Measurements from ENCODE around the gene TBC1D23.
"Not testable (repeated sequence)": the region's sequence is repeated elsewhere in the genome, so short reads cannot be mapped to it uniquely, and the experiment has no call there.

TBC1D23 gene
- total RNA-seq: 33.7 to 46.2 (median 37.0) reads per million in 4 donors

DNA sequence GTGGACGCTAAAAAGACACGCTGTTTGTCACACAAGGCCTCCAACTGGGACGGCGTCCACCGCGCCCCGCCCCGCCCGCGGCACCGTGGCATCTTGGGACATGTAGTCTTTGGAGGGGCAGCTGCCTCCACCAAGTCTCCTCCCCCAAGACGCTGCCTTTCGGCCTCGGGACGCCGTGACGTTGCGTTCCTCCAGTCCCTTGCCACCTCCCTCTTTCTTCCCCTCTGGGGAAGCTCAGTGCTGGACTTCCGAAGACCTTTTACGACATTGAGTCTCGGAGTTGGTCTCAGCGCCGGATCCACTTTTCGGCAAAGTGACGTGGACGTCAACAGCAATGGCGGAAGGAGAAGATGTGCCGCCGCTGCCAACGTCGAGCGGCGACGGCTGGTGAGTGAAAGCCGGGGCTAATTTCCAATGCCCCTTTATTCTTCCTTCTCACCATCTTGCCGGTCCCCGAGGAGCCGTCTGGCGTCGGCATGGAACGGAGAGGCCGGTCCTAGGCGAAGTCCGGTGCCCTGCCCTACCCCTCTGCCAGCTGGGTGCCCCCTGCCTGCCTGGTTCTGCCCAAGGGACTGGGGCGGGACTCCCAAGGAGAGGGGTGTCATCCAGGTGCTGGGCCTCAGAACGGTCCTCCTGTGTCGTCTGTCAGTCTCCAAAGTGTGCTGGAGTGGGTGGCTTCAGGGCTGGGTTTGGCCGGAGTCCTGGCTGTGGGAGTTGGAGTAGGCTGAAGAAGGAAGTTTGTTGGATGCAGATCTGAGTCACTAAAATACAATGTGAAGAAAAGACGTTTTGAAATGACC lies at the start of gene TBC1D23:
Gene TBC1D23, plus strand, starts transcription at position 308 of the 800 bp plus-strand sequence. Its CDS starts 27 bp downstream, at position 335.
- peak; percentile 93 to 100 (median 95) for DNase-seq

DNA sequence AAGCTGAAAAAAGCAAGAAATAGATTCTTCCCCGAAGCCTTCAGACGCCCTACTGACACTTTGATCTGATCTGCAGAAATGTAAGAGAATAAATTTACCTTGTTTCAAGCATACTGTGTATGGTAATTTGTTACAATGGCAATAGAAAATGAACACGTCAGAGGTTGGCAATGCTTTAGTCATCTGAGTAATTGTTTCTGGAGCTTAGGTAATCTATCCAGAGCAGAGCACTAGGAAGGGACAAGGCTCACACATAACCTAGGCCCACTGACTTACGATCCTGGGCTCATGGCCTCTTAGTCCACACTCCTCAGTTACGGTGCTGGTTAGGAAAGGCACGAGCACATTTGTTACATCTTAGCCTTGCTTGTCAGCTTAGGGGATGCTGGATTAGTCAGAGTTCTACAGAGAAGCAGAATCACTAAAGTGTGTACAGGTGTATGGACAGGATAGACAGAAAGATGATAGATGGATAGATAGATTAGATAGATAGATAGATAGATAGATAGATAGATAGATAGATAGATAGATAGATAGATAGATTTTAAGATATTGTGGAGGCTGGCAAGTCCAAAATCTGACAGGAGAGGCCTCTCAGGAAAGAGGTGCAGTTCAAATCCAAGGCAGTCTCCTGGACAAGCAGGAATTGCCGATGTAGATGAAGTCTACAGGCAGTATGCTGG lies 46.8 kb upstream of the TBC1D23 start:
- DNase-seq: no peak

DNA sequence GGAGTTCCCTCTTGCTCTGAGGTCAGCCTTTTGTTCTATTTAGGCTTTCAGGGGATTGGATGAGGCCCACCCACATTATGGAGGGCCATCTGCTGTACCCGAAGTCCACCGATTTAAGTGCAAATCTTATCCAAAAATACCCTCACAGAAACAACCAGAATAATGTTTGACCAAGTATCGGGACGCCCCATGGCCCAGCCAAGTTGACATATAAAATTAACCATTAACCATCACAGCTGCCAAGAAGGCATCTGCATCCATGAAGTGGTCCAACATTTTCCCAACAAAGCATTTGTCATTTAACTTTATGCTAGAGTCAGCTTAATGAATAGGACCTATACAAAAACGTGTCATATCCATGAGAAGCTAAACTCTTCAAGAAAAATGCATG lies 46.2 kb upstream of the TBC1D23 start:
- DNase-seq: no peak

DNA sequence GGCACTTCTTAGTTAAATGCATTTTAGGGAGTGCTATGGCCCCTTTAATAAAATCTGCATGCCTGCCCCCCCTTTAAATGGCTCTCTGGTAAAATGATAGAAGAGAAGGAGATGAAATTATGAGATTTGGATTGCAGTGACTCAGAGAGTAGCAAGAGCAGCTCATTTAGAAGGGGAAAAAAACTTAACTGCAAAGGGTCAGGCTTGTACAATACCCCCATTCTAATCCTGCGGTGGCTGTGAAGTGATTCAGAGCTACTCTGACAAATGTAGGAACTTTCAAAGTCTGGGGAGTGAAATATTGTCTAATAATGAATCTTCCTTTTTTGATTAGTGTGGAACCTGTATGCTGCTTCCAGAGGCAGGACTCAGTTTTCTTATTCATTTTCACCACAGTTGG lies 44.1 kb upstream of the TBC1D23 start:
- DNase-seq: no peak

DNA sequence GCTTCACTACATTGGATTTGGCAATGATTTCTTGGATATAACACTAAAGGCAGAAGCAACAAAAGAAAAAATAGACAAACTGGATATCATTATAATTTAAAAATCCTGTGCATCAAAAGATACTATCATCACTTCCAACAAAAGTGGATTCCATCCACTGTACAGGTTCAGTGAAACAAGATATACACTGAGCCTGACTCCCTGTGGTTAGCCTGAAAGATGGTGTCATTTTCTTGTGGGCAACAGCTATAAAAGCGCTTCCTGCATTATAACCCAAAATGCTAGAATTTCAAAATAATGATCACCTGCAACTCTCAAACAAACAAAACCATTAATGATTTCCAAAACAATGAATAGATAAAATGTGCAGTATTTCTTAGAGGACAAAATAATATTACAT lies 39.6 kb upstream of the TBC1D23 start:
- DNase-seq: no peak

DNA sequence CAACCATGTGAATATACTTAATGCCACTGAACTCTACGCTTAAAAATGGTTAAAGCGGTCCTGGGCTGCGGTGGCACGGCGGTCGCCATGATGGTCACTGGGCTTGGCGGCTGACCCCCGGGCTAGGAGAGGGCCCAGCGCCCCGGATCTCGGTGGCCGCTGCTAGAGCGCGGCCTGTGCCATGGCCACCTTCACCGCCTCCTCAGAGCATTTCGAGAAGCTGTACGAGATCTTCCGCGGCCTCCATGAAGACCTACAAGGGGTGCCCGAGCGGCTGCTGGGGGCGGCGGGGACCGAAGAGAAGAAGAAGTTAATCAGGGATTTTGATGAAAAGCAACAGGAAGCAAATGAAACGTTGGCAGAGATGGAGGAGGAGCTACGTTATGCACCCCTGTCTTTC lies 35.6 kb upstream of the TBC1D23 start:
- no peak for DNase-seq

DNA sequence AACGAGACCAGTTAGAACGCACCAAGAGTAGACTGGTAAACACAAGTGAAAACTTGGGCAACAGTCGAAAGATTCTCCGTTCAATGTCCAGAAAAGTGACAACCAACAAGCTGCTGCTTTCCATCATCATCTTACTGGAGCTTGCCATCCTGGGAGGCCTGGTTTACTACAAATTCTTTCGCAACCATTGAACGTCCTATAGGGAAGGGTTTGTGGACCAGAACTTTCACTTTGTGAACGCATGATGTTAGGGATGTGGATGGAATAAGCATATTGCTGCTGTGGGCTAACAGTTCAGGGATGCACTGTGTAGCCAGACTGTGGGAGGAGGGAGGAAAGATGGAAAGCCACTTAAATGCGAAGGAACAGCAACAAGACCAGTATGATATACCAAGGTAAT lies 34.9 kb upstream of the TBC1D23 start:
- DNase-seq: no peak

DNA sequence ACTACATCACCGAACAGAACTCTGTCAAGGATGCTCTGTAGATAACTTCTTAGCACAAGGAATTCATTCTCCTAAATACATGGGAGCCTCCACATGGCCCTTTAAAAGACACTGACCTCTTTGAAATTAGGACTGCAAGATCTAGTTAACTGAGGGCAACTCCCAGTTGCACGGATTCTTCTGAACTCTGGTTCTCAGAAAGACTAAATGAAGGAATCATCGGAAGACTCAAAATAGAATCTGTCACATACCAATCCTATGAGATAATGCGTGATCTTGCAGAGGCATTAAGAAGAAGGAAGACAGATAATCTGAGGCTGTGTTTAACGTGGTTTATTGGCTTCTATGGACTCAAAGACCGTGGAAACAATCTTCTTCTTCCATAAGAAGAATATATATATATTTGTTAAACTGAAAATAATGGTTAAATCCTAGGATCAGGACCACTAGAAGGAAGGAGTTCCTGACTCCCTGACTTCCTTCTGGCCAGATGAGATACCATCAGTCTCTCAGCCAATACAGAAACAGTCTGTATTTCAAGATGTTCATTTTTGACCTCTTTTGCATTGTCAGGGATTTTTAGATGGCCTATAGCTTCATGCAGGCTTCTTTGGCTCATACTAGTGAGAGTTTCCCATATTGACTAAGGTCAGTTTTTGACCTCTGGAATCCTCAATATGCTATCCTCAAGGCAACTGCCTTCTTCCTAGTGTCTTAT lies 33.9 kb upstream of the TBC1D23 start:
- DNase-seq: no peak

DNA sequence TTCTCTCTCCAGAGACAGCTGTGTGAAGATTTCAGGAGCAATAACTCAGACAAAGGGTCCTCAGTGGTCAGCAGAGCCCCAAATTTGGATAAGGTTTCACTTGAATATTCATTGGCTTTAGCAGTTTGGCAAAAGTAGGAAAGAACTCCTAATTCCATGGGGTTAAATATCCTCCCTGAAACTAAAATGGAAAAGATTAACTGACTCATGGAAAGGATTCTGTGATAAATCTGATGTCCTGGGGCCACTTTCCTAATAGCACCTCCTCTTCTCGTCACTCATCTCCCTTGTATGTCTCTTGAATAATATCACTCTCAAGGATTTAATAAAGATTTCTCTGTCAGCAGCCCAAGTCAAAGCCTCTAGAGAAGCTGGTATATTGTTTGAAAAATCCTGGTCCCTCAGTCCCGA lies 33.3 kb upstream of the TBC1D23 start:
- DNase-seq: no peak

DNA sequence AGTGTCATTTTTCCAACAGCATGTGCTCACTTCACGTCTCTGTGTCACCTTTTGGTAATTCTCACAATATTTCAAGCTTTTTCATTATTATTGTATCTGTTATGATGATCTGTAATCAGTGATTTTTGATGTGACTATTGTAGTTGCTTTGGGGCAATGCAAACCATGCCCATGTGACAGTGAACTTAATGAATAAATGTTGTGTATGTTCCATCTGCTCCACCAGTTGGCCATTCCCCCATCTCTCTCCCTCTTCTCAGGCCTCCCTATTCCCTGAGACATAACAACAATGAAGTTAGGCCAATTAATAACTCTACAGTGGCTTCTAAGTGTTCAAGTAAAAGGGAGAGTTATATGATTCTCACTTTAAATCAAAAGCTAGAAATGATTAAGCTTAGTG lies 32.5 kb upstream of the TBC1D23 start:
- no peak for DNase-seq

DNA sequence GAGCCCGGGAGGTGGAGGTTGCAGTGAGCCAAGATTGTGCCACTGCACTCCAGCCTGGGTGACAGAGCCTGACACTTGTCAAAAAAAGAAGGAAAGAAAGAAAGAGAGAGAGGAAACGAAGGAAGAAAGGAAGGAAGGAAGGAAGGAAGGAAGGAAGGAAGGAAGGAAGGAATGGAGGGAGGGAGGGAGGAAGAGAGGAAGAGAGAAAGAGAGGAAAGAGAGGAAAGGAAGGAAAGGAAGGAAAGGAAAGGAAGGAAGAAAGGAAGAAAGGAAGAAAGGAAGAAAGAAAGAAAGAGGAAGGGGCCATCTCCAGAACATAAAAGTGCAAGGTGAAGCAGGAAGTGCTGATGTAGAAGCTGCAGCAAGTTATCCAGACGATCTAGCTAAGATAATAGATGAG lies 31.6 kb upstream of the TBC1D23 start:
- not testable (repeated sequence) for DNase-seq

DNA sequence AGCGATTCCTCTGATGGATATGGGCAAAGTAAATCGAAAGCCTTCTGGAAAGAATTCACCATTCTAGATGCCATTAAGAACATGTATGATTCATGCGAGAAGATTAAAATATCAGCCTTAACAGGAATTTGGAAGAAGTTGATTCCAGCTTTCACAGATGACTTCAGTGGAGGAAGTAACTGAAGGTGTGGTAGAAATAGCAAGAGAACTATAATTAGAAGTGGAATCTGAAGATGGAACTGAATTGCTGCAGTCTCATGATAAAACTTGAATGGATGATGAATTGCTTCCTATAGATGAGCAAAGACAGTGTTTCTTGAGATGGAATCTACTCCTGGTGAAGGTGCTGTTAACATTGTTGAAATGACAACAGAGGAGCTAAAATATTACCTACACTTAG lies 30.1 kb upstream of the TBC1D23 start:
- DNase-seq: no peak

DNA sequence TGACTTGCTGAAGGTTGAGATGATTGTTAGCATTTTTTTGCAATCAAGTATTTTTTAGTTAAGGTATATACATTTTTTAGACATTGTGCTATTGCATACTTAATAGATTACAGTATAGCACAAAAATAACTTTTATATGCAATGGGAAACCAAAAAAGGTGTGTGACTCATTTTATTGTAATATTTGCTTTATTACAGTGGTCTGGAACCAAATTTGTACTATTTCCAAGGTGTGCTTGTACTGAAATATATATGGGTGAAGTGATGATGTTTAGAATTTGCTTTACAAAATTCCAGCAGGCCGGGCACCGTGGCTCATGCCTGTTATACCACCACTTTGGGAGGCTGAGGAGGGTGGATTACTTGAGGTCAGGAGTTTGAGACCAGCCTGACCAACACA lies 29.1 kb upstream of the TBC1D23 start:
- no peak for DNase-seq

DNA sequence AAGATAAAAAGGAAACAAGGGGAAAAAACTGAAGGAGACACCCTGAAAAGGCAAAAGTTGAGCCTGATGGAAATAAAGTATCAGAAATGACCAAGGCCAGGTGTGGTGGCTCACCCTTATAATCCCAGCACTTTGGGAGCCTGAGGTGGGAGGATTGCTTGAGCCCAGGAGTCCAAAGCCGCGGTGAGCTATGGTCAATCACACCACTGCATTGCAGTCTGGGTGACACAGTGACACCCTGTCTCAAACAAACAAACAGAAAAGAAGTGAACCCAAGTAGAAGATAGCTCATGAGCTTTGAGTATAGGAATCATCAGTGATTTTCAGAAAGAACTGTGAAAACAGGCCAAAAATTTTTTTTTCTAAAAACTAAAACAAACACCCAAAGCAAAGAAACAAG lies 26.4 kb upstream of the TBC1D23 start:
- no peak for DNase-seq

DNA sequence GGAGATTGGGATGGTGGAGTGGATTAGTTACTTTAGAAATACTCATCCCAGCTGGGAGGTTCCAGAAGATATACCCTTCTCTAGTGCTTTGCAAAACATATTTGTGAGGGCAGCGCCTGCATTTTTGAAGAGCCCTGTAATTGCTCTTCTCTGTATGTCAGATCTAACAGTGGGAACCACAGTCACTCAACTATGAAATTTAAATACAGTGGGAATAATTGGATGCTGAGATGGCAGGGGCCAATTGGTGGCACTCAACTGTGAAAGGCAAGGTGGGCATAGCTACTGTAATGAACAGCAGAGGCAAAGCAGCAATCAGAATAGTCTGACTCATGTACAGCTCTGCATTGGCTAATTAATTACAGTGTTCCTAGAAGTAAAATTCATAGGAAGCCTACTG lies 22.2 kb upstream of the TBC1D23 start:
- DNase-seq: no peak

DNA sequence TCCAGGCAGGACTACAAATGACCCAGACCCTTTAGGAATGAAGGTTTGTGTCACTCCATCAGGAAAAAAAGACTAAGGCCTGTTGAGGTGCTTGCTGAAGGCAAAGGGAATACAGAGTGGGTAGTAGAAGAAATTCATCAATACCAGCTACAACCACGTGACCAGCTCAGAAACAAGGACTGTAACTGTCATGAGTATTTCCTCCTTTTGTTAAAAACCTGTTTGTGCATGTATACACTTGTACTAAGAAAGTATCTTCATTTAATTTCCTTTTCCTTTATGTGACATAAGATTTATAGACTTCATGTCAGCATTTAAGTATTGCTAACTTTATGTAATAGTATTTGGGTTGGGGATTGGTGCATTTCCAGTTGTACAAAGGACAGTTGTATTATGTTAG lies 18.3 kb upstream of the TBC1D23 start:
- not testable (repeated sequence) for DNase-seq

DNA sequence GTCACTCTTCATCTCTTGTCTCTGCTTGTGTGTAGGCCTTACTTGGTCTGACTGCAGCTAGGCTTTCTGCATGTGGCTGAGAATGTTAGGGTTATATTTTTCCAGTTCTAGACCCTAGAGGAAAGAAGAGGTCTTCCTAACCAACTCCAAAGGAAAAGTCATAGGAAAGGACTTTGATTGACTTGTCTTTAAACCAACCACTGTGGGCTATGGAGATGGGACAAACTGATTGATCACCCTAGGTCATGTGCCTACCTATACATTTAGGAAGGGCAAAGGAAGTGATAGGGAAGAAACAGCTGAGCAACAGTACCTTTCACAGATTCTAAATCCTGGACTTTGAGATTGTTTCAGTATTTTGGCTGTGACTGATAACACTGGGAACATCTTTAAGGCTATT lies 16.5 kb upstream of the TBC1D23 start:
- DNase-seq: no peak

DNA sequence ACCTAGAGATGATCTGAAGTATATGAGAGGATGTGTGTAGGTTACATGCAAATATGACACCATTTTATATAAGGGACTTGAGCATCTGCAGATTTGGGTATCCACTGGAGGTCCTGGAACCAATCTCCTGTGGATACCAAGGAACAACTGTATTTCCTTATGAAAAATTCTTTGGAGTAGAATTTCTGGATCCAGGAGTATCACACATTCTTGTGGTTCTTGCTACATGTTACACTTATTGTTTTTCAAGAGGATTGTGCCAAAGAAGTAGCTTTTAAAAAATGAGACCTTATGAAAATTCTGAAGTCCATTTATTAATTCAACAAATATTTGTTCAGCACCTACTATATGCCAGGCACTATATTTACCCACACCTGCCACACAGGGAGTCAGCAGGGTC lies 15.7 kb upstream of the TBC1D23 start:
- no peak for DNase-seq

DNA sequence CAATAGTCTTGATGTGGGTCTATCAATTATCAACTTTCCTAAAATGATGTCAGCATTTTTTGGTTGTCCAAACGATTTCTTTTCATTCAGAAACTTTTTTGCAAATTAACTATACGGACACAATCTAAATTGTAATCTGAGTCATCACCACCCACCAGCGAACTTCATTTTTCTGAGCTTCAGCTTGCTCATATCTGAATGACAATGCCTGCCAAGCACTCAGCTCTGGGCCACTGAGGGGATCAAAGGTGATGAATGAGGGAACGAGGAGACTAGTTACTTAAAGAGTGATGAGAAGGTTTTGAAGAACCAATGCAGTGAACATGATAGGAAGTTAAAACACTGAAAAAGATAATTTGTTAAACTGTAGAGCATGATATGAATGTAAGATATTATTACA lies 14.9 kb upstream of the TBC1D23 start:
- peak in 1 of 5 donors; percentile 8 for DNase-seq

DNA sequence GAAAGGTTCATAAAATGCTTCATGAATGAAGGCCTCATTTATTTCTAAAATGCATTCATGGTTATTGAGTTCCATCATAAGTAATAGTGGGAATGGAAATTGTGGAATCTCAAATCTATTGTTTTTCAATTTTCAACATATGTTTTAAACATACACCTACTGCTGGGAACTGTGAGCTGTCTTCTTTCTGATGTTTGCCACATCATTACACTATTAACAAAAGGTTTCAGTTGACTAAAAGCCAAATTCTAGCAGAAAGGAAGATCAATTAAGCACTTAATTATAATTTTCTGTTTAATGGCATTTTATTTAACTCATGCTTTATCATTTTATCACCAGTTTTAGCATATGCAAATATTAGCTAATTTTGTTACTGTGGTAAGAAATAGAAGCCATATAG lies 13.8 kb upstream of the TBC1D23 start:
- no peak for DNase-seq

DNA sequence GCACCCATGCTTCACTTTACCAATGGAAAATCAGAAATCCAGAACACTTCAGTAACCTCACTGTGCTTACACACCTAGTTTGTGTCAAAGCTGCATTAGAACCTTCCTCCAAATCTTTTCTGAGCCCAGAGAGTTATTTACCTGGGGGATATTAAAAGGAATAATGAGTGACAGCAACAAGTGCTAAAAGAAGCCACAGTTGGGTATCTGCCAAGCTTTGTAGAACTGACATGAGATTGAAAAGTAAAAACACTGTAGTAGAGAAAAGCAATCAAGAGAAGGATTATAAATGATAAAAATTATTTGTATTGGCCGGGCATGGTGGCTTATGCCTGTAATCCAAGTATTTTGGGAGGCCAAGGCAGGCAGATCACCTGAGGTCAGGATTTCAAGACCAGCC lies 8.8 kb upstream of the TBC1D23 start:
- no peak for DNase-seq

DNA sequence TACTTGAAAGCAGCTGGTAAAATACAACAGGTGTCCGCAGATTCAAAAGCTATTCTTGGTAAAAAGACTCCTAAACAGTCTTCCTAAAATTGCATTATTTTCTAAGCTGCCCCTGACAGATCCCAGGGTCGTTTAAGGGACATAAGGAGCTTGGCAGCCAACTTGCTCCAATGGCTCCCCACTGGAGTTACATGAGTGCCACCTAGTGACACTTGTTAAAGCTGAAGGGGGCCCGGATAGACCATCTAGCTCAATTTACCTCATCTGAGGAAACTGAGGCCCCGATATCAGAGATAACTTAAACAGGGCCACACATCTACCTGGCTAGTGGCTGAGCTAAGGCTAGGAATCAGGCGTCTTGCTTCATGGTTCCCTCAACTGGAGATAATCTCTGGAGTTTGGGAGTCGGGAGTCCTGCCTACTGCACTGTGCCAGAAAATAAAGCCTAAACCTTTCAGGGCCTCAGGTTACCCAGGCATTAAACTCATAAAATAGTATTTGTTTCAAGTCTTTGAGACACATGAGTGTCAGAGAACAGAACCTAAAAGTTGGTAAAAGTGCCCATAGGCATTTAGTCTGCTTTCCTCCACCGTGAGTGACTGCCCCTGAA lies 6.5 kb upstream of the TBC1D23 start:
- peak in 1 of 5 donors; percentile 52 for DNase-seq

DNA sequence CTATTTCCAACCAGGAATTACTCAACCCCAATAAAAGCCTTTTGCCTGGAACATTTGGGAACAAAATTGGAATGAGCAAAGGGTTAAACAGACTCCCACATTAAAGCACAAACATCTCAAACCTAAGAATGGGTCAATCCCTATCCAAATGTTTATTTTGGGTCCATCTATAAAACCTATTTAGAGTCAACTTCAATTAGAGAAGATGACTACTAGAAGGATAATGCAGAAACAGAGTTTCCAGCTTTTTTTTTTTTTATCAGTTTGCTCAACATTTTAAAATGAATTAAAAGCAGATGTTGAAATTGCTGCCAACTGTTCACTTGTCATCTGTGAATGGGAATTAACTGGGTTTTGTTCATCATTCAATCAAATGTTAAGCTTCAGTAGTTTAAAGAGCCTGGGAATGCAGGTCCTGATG lies 4.1 kb upstream of the TBC1D23 start:
- no peak for DNase-seq

Measured in T-helper 1 cell (primary cell).